GM08714 (cell line): ENCODE results near the gene RCL1.

Experiments
- H3K4me3 ChIP-seq: fragments of 200-500 bp; sonication (Bioruptor generic); 2 replicates; pipeline ENCODE4 v1.5.1; 2014; ENCODE audit warnings: mild to moderate bottlenecking, low read length, inconsistent platforms
- ZNF274 ChIP-seq: IDR thresholded peaks from 2 replicates; pipeline ENCODE4 v1.6.1; 2012; ENCODE audit warnings: mild to moderate bottlenecking, low read depth, low read length

Gene RCL1

DNA sequence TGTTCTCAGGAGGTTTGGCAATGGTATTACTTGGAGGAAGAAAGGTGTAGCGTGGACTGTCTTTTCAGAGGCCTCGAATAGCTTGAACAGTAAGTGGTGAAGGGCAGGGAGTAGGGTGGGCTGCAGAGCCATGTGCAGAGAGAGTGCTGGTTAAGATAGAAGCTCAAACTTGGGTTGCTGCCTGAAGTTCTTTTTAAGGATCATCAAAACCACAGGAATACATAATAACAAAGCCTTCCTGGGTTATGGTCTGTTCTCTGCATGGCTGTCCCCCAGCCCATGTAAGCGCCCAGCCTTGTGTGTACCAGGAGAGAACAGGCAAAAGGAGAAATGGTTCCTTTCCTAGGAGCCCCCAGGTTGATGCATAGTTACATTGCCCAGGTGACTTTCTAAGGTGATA is 43.9 kb downstream of the RCL1 start:
- no peak for TF ChIP-seq ZNF274
- H3K4me3 ChIP-seq, result no peak overlapping the region

DNA sequence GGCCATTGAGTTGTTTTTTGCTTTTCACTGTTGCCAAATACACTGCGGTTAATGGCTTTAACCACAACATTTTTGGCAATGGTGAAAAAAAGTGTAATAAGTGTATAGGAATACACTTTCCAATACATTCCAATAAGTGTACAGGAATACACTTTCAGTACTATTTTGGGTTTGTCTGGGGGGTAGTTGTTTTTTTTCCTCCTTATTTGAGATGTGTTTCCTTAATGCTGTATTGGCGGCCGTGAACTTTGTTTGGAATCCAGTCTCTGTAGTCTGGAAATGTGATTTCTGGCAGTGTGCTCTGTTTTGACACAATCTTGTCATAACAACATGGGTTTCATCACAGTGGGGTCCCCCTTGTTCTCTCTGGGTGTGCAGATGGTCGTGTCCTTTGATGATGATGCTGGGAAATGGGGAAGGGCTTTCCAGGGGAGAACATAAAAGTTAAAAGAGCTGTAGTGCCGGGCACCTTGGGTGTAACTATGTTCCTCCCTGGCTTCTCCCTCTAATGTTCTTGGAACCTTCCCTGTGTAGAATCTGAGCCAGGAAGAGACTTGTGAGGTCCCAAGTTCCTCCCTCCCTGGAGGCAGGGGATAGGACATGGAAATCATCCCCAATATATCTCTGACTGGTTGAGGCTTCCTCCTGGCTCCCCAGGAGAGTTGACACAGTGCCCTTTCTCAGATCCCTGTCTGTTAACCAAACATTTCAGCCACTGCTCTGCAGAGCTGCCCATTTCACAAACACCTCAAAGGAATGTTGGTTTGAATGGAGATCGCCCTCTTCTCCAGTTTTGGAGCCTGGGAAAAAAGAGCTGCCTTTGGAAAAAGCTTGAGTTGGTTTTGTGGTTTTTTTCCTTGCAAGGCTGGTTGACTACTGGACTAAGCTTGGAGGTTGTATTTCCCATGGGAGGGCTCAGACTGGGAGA is 44.8 kb downstream of the RCL1 start:
- TF ChIP-seq ZNF274, result no peak
- no peak overlapping the region for H3K4me3 ChIP-seq

DNA sequence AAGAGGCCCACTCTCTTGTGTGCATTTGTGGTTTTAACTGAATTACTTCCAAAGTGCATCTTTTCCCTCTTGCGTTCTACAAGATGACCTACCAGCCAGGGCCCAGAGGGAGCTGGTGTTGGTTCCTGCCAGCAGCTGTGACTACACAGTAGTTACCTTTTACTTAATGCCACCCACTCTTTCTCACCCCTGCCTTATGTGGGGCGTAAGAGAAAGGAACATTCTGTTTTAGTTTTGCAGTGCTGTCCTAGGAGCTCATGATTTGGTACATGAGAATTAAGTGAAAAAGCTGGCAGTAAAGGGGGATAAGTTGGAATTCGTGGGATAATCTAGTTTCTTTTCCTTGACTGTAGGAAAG is 45.4 kb downstream of the RCL1 start:
- no peak for TF ChIP-seq ZNF274
- H3K4me3 ChIP-seq, result no peak overlapping the region

DNA sequence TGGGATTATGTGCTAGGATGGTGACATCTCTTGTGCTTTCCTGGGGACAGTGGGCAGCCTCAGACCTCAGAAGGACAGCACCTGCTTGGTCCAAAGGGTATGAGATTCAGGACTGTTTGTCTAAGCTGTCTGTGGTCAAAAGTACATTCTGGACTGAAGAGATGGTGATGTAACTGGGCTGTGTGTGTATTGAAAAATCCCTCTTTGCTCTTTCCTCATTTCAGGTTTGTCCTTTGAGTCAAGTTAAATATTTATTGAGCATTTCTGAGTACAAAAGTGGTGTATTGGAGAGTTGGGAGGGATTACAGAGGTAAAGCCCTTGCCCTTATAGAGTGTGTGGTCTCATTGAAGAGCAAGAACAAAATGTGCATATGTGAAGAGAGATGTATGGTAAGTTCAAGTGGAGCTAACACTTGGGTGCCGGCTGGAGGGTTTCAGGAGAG is 46.7 kb downstream of the RCL1 start:
- H3K4me3 ChIP-seq, result no peak overlapping the region
- no peak for TF ChIP-seq ZNF274

DNA sequence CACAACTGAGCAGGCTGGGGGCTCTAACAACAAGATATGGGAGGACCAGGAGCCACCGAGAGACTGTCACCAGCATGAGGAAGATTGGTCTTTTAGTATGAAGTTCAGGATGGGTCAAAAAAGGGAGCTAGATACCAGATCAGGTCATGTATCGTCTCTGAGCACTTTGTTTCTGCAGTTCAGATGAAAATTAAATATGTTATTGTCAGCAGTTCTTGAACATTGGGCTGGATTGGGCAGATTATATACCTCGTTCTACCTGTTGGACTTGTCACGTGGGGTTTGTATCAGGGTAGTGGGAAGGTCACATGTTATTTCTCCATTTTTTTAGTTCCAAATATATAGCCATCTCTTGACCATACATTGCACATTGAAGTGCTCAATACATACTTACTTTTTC is 47.3 kb downstream of the RCL1 start:
- H3K4me3 ChIP-seq, result no peak overlapping the region
- TF ChIP-seq ZNF274, result no peak

DNA sequence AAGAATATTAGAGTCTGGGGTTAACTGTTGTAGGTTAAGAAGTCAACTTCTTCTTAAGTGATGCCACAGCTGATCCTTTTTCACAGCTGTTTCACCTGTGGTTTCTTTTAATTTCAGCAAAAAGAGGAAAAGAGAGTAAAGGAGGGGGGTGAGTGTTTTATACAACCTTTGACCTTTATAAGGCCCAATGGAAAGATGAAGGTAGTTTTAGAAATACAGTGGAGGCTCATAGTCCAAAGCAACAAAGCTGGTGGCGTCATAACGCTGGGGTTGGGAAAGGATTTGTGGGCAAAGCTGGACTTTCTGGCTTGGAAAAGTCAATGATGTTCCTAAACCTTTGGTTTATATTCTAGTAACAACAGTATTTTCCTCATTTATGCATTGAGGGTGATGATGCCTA is 49.5 kb downstream of the RCL1 start:
- TF ChIP-seq ZNF274, result no peak
- no peak overlapping the region for H3K4me3 ChIP-seq

DNA sequence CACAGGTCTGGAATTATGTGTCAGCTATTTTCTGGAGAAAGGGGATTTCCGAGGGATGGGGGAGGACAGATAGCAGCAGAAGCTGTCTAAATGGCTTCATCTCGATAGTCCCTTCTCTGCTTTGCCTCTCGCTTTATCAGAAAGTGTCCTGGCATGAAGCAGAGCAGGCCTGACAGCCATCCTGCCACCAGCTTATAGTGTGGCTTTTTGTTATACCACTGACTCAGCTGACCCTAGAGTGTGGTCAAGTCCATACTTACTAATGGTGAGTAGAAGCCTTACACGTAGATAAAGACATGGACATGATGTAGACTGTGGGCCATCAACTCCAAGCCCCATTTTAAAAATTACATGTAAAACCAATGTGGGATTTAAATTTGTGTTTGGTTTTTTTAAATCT is 50.0 kb downstream of the RCL1 start:
- no peak overlapping the region for H3K4me3 ChIP-seq
- TF ChIP-seq ZNF274, result no peak

DNA sequence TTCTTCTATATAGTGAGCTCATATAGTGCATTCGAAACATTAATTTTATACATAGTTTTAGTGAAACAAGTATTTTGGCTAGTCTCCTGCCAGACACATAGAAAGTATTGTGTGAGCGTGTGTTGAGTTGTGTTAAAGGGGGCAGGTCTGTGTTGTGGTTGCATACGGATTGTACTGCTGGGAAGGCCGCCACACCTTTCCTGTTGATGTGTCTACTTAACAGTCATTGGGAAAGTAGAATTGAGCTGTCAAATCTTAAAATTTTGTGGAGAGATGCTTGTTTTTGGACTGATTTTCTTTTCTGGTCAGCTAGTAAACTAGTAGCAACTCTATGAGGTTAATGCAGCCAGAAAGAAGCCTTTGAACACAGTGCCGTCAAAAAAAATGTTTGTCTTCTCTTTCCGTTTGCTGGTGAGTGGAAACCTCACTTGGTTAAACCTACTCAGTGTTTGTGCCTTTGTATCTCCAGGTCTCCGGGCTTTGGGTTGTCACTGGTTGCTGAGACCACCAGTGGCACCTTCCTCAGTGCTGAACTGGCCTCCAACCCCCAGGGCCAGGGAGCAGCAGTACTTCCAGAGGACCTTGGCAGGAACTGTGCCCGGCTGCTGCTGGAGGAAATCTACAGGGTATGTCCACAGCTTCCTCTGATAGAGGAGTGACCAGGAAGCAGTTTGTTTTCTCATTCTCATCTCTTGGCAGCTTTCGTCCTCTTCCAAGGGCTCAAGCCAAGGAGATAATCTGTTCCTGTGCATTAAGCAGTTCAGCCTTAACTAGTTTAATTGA is 51.5 kb downstream of the RCL1 start:
- TF ChIP-seq ZNF274, result no peak
- H3K4me3 ChIP-seq, result no peak overlapping the region

DNA sequence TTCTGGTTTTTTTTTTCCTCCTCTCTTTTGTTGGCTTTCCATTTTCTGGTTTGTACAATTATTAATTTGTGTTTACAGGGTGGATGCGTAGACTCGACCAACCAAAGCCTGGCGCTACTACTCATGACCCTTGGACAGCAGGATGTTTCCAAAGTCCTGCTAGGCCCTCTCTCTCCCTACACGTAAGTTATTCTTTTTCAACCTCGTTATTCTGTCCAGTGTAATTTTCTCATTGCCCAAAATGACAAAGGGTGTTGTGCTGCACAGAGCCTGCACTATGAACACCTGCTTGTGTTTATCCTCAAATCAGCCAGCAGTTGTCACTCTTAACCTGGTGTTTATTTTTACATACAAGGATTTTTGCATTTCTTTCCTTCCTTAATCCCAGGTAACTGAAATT is 56.6 kb downstream of the RCL1 start:
- H3K4me3 ChIP-seq, result no peak overlapping the region
- TF ChIP-seq ZNF274, result no peak

DNA sequence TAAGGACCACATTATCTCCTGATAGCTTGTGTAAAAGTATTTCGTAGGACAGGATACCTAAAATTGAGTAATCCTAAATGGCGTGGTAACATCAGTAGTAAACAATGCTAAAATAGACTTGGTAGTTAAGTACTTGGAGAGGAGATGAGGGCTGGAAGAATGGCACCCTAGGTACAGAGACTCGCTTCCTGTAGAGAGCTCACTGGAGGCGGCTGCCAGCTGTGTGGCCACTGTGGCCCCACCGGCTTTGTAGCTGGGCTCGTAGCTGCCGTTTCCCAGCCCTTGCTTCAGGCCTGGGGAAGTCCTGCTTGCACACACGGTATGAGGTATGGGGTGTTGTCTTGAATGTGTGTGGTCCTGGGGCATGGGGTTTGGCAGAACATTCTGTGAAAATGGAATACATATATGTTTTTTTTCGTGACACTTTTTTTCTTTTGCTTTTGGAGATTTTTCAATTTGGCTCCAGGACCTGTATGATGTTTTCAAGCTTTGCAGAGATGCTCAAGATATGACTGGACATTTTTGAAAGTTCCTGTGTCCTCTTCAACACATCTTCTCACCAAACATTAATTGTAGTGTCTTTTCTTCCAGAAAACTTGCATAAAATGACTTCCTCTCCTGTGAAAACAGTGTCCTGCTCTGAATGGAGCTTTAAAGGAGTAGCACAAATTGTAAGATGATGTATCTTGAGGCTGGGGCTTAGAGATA is 58.0 kb downstream of the RCL1 start:
- no peak overlapping the region for H3K4me3 ChIP-seq
- TF ChIP-seq ZNF274, result no peak

DNA sequence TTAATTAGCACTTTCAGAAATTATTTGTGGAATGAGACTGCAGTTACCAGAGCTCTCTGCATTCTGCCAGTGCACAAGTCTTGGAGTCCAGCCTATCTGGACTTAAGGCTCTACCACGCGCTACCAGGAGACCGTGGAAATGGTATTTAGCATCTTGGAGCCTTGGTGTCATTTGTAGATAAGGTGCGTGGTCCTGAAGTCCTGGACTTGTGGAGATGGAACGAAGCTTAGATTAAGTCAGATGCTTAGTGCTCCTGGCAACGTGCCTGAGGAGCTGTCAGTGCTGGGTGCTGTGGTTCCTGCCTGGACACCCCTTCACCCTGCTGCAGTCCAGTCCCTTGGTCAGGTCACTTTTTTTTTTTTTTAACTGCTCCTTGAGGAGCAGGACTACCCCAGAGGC is 59.7 kb downstream of the RCL1 start:
- no peak for TF ChIP-seq ZNF274
- H3K4me3 ChIP-seq, result no peak overlapping the region

DNA sequence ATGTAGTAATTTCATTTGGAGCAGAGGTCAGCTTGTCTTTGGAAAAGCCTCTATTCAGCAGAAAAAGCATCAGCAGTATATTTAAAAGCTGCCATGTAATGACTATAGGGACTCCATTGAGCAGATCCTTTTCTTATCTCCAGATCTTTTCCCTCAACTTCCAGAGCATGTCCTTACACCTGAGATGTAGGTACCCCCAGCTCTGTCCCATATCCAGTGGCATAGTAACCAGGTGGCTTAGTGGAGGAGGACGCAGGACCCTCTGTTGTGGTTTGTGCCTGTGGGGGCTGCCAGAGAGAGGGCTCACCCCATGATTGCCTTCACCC is 61.5 kb downstream of the RCL1 start:
- H3K4me3 ChIP-seq, result no peak overlapping the region
- TF ChIP-seq ZNF274, result no peak

DNA sequence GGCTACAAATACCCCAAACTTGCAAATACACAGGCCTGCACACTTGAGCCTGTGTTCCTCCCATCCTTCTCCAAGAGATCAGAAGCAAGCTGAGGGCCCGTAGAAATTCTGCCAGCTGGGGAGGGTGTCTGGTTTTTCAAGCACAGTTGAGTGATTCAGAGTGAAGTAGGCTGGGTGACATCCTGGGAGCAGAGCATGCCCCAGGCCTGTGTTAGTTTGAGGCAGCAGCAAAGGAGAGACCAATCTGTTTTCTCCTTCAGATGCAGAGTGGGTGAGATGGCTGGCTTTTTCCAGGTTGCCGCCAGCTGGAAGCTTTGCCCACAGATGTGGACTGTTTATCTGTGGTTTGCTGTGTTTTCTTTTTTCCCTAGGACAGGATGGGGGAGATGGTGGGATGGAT is 63.1 kb downstream of the RCL1 start:
- TF ChIP-seq ZNF274, result no peak
- H3K4me3 ChIP-seq, result no peak overlapping the region

DNA sequence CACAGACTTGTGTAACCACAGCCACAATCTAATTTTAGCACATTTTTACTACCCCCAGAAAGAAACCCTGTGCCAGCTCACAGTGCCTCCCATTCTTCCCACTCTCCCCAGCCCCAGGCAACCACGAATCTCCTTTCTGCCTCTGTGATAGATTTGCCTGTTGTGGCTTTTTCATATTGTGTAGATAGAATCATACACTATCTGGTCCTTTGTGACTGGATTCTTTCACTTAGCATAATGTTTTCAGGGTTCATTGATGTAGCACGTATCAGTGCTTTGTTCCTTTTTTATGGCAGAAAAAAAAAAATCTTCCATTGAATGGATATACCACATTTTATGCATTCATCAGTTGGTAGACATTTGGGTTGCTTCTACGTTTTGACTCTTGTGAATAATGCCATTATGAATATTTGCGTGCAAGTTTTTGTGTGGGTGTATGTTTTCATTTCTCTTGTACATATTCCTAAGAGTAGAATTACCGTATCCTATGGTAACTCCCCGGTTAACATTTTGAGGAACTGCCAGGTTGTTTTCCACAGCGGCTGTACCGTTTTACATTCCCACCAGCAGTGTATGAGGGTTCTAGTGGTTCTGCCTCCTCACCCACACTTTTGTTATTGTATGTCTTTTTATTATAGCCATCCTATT is 64.5 kb downstream of the RCL1 start:
- no peak overlapping the region for H3K4me3 ChIP-seq
- TF ChIP-seq ZNF274, result no peak
